ENCODE measurements around the gene ERICH4. TPM values are rescaled to one million over a fixed set of nuclear protein-coding genes. Genes with fewer than 3 reads are reported as not detected.
"Not testable (repeated sequence)": the region's sequence is repeated elsewhere in the genome, so short reads cannot be mapped to it uniquely, and the experiment has no call there.

ERICH4 gene
- total RNA-seq, 2 experiments from 2014 or later, result not detected

DNA sequence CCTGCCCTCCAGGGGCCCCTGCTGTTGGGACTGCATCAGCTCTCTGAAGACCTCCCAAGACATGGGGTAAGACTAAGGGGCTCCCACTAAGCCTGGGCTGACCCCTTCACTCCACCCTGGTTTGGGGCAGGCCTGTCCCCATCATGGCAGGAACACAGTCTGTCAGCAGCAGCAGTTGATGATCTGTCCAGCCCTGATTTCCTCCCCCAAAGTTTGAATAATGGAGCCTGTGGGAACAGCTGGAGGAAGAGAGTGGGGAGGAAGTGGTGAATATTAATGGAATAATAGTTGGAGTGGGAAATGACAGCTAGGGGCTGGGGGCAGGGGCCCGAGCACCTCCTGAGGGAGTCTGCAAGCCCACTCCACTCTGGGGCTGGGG lies 14.5 kb upstream of the ERICH4 start:
- H3K9me3 Mint-ChIP-seq, result no peaks in the 10 kb centered on the region
- no peak for DNase-seq
- H3K36me3 Mint-ChIP-seq (ENCODE audit: low read depth), result peaks cover 8% of the 10 kb centered on the region
- peaks cover 23% of the 10 kb centered on the region for H3K4me1 Mint-ChIP-seq (ENCODE audit: low read depth)
- intact Hi-C loops (cut with micrococcal nuclease), result loop anchor here (5.0 kb wide), 1 partner anchor 226 kb away; no protein-coding TSS in a partner anchor
- no peaks in the 10 kb centered on the region for H3K27me3 Mint-ChIP-seq (ENCODE audit: low read depth)
- CTCF ChIA-PET, result interaction anchor here (0.8 to 1.7 kb wide), 3 partner anchors 9 to 135 kb away, joined by 3 to 12 read pairs (median 3); partner anchors contain the start of gene DMAC2
- peak overlapping the region; percentile 41 for H3K27ac Mint-ChIP-seq
- no peak overlapping the region for H3K4me3 Mint-ChIP-seq

DNA sequence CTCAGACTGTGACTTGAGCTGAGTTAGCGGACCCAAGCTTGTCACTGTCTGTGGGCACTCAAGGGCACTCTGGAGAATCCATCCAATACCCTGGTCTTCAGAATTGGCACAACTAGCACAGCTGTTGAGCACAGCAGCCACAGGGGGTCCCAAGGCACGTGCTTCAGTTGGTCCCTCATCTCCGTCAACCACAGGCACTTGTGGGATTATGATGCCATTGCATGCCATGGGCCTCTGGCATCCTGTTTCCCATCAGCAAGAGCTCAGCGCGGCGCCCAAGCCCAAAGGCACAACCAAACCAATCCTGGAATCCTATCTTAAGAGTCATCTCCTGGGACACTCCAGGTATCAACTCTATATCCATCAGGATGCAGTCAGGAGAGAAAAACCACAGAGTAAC lies 12.0 kb upstream of the ERICH4 start:
- H3K27me3 Mint-ChIP-seq (ENCODE audit: low read depth), result no peaks in the 10 kb centered on the region
- no peak overlapping the region for H3K27ac Mint-ChIP-seq
- H3K4me1 Mint-ChIP-seq (ENCODE audit: low read depth), result peaks cover 22% of the 10 kb centered on the region
- no peak for DNase-seq
- no peaks in the 10 kb centered on the region for H3K9me3 Mint-ChIP-seq
- H3K36me3 Mint-ChIP-seq (ENCODE audit: low read depth), result peaks cover 8% of the 10 kb centered on the region
- intact Hi-C loops (cut with micrococcal nuclease), result no loop called here
- CTCF ChIA-PET, result interaction anchor here (1.1 to 1.5 kb wide), 4 partner anchors 19 to 227 kb away, joined by 3 to 4 read pairs (median 4); no protein-coding TSS in a partner anchor
- H3K4me3 Mint-ChIP-seq, result no peak overlapping the region

DNA sequence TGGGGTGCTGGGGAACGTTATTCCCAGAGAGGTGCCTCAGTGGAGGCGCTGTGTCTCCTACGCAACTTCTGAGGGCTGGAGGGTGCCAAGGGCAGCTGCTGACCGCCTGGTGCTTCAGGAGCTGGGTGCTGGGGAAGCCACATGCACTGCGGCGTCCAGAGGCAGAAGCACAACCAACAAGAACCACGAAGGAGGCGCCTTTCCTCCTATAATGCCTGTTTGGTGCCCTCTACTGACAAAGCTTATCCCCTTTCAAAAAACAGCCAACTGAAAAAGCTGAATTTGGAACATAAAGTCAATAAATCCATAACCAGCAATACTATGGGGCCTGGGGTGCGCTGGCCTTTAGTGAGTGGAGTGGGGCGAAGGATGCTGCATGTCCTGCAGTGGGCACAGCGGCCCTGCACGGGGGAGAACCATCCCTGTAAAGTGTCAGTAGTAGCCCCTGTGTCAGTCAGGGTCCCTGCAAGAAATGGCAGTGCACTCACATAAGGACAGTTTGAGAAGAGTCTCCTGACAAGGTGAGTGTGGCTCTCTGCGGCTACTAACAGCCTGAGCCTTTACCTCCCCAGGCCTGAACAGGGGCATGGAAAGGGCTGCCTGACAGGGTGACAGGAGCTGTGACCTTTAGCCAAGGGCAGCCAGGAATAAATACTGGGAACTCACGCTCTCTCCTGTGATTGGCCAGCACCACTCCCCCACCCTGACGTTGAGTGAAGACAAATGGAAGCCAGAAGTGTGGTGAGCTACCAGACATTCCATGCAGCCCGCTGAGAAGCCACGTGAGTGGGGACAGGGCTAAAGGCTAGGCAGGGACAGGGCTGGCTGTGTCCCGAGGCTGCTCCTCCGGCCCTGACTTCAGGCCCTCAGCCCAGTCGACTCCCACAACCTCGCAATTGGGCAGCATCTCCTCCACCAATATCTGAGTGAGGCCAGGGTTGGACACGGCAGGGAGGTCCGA lies 11.2 kb upstream of the ERICH4 start:
- CTCF ChIA-PET, result interaction anchor here (0.6 to 1.5 kb wide), 5 partner anchors 18 to 268 kb away, joined by 3 to 7 read pairs (median 4); no protein-coding TSS in a partner anchor
- Mint-ChIP-seq H3K27me3 (ENCODE audit: low read depth) (no peaks in the 10 kb centered on the region), H3K4me3 (no peak overlapping the region), H3K4me1 (ENCODE audit: low read depth) (peaks cover 24% of the 10 kb centered on the region), H3K9me3 (no peaks in the 10 kb centered on the region), H3K36me3 (ENCODE audit: low read depth) (peaks cover 8% of the 10 kb centered on the region), H3K27ac (no peak overlapping the region)
- no peak for DNase-seq
- intact Hi-C loops (cut with micrococcal nuclease), result no loop called here

DNA sequence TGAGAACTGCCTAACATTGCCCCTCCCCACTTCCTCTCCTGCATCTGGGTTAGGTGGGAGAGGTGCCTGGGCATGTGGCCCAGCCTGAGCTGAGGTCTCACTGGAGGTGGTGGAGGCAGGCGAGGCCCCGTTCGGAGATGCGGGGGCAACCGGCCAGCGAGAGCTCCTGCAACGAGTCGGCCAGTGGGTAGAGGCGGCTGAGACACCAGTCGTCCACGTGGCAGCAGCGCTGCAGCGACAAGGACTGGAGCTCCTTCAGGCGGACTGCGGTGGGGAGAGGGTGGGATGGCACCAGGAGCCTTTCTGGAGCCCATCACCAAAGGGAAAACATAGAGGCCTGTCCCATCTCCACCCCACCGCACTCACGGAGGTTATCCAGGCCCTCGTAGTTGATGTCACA lies 9.8 kb upstream of the ERICH4 start:
- H3K9me3 Mint-ChIP-seq, result no peaks in the 10 kb centered on the region
- peaks cover 10% of the 10 kb centered on the region for H3K4me1 Mint-ChIP-seq (ENCODE audit: low read depth)
- CTCF ChIA-PET, result interaction anchor here (0.6 kb wide), 1 partner anchor 904 kb away, joined by 3 read pairs; no protein-coding TSS in a partner anchor
- H3K27me3 Mint-ChIP-seq (ENCODE audit: low read depth), result no peaks in the 10 kb centered on the region
- H3K36me3 Mint-ChIP-seq (ENCODE audit: low read depth), result peaks cover 11% of the 10 kb centered on the region
- intact Hi-C loops (cut with micrococcal nuclease), result no loop called here
- no peak overlapping the region for H3K4me3 Mint-ChIP-seq
- H3K27ac Mint-ChIP-seq, result peak overlapping the region; percentile 53
- no peak for DNase-seq

DNA sequence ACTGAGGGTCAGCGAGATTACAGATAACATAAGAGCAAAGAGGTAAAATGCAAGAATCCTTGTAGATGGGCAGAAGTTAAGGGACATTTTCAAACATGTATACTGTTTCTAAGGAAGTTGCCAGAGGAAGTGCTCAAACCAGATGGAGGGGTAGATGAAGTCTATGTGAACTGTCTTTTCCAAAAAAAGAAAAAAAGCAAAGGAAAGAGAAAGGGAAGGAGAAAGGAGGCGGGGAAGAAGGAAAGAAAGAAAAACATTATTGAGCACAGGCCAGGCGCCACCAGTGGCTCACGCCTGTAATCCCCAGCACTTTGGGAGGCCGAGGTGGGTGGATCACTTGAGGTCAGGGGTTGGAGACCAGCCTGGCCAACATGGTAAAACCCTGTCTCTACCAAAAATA lies 8.5 kb upstream of the ERICH4 start:
- no peak overlapping the region for H3K27ac Mint-ChIP-seq
- peaks cover 10% of the 10 kb centered on the region for H3K4me1 Mint-ChIP-seq (ENCODE audit: low read depth)
- intact Hi-C loops (cut with micrococcal nuclease), result no loop called here
- DNase-seq, result no peak
- no peaks in the 10 kb centered on the region for H3K27me3 Mint-ChIP-seq (ENCODE audit: low read depth)
- H3K9me3 Mint-ChIP-seq, result no peaks in the 10 kb centered on the region
- H3K4me3 Mint-ChIP-seq, result no peak overlapping the region
- peaks cover 10% of the 10 kb centered on the region for H3K36me3 Mint-ChIP-seq (ENCODE audit: low read depth)
- CTCF ChIA-PET, result interaction anchor here (0.6 to 2.0 kb wide), 2 partner anchors 15 to 53 kb away, joined by 5 to 9 read pairs; no protein-coding TSS in a partner anchor

DNA sequence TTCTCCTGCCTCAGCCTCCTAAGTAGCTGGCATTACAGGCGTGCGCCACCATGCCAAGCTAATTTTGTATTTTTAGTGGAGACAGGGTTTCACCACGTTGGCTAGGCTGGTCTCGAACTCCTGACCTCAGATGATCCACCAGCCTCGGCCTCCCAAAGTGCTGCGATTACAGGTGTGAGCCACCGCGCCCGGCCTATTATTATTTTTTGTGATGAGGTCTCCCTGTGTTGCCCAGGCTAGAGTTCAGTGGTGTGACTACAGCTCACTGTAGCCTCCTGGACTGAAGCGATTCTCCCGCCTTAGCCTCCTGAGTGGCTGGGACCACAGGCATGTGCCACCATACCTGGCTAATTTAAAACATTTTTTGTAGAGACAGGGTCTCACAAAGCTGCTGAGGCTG lies 7.6 kb upstream of the ERICH4 start:
- not testable (repeated sequence) for H3K9me3 Mint-ChIP-seq; H3K4me3 Mint-ChIP-seq; H3K36me3 Mint-ChIP-seq (ENCODE audit: low read depth); H3K27me3 Mint-ChIP-seq (ENCODE audit: low read depth); DNase-seq; H3K27ac Mint-ChIP-seq
- CTCF ChIA-PET, result interaction anchor here (1.1 to 2.0 kb wide), 3 partner anchors 14 to 143 kb away, joined by 4 to 9 read pairs (median 5); no protein-coding TSS in a partner anchor
- peaks cover 13% of the 10 kb centered on the region for H3K4me1 Mint-ChIP-seq (ENCODE audit: low read depth)
- intact Hi-C loops (cut with micrococcal nuclease), result loop anchor here (5.0 kb wide), 1 partner anchor 83 kb away; the partner anchor contains the start of gene TGFB1

DNA sequence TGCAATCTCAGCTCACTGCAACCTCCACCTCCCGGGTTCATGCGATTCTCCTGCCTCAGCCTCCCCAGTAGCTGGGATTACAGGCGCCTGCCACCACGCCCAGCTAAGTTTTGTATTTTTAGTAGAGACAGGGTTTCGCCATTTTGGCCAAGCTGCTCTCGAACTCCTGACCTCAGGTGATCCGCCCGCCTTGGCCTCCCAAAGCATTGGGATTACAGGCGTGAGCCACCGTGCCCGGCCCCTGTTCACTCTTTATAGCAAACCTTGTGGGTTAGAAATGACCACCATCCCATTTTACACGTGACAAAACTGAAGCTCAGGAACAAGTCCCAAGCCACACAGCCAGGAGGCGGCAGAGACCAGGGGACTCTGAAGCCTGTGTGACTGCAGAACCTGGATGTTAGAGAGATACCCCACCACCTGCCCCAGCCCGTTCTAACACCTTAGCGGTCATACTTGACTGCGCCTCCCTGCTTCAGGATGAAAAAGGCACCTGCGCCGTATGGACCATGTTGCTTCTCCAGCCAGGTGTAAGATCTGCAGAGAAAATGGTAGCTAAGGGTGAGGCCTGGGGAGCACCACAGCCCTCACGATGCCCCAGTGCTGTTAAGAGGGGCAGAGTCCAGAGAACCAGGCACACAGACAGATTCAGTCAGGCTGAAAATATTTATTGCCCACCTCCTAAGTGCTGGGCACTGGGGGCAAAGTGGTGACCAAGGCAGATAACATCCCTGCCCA lies 6.9 kb upstream of the ERICH4 start:
- H3K9me3 Mint-ChIP-seq, result no peaks in the 10 kb centered on the region
- CTCF ChIA-PET, result interaction anchor here (0.6 to 2.0 kb wide), 4 partner anchors 13 to 142 kb away, joined by 4 to 9 read pairs (median 5); no protein-coding TSS in a partner anchor
- H3K4me3 Mint-ChIP-seq, result no peak overlapping the region
- intact Hi-C loops (cut with micrococcal nuclease), result loop anchor here (5.0 kb wide), 1 partner anchor 84 kb away; the partner anchor contains the start of gene TGFB1
- H3K4me1 Mint-ChIP-seq (ENCODE audit: low read depth), result peaks cover 13% of the 10 kb centered on the region
- H3K27ac Mint-ChIP-seq, result no peak overlapping the region
- H3K36me3 Mint-ChIP-seq (ENCODE audit: low read depth), result peaks cover 10% of the 10 kb centered on the region
- DNase-seq, result no peak
- no peaks in the 10 kb centered on the region for H3K27me3 Mint-ChIP-seq (ENCODE audit: low read depth)

DNA sequence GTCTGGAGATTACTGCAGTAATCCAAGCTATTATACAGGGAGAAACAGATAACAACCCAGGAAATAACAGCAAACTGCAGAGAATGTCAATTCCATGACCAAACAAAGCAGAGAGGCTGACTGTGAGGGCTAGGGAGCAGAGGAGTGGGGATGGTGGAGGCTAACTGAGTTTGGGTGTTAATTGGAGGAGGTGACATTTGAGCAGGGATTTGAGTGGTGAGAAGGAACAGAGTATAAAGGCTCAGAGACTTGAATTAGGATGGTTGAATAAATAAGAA lies 6.3 kb upstream of the ERICH4 start:
- H3K27ac Mint-ChIP-seq, result no peak overlapping the region
- intact Hi-C loops (cut with micrococcal nuclease), result loop anchor here (5.0 kb wide), 1 partner anchor 84 kb away; the partner anchor contains the start of gene TGFB1
- H3K36me3 Mint-ChIP-seq (ENCODE audit: low read depth), result peaks cover 10% of the 10 kb centered on the region
- H3K9me3 Mint-ChIP-seq, result no peaks in the 10 kb centered on the region
- CTCF ChIA-PET, result interaction anchor here (0.6 to 2.0 kb wide), 3 partner anchors 13 to 127 kb away, joined by 4 to 9 read pairs (median 5); no protein-coding TSS in a partner anchor
- no peaks in the 10 kb centered on the region for H3K27me3 Mint-ChIP-seq (ENCODE audit: low read depth)
- DNase-seq, result no peak
- peaks cover 13% of the 10 kb centered on the region for H3K4me1 Mint-ChIP-seq (ENCODE audit: low read depth)
- H3K4me3 Mint-ChIP-seq, result no peak overlapping the region

DNA sequence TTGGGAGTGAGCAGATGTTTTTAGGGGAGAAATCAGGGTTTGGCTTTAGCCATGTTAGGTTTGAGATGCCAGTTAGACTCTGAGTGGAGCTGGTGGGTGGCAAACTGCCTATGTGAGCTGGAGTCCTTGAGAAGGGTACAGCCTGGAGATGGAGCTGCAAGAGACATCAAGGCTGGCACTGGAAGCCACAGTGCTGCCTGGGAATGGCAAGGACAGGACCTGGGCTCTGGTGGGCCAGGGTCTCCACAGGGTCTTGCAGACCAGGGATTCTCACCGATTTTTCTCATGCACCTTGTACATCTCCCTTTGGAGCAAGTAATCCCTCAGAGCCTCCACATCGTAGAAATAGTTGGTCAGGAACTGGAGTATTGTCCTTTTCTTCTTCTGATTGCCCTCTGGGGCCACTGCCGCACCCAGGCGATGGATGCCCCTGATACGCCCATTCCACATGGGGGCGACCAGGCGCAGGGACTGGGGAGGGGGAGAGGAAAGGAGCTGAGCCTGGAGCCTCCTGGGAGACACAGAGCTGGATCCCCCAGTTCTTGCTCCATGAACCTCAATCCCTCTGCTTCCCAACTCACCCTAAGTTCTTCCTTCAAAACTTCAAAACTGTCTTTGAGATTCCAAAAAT lies 4.9 kb upstream of the ERICH4 start:
- Mint-ChIP-seq H3K27ac (no peak overlapping the region), H3K9me3 (no peaks in the 10 kb centered on the region), H3K4me3 (peak overlapping the region; percentile 25), H3K4me1 (ENCODE audit: low read depth) (peaks cover 13% of the 10 kb centered on the region), H3K36me3 (ENCODE audit: low read depth) (peaks cover 3% of the 10 kb centered on the region), H3K27me3 (ENCODE audit: low read depth) (no peaks in the 10 kb centered on the region)
- DNase-seq, result no peak
- intact Hi-C loops (cut with micrococcal nuclease), result loop anchor here (2.0 to 5.0 kb wide), 2 partner anchors 86 to 129 kb away; partner anchors contain the start of gene TGFB1
- CTCF ChIA-PET, result interaction anchor here (0.5 to 3.1 kb wide), 4 partner anchors 9 to 453 kb away, joined by 3 to 46 read pairs (median 3); no protein-coding TSS in a partner anchor

DNA sequence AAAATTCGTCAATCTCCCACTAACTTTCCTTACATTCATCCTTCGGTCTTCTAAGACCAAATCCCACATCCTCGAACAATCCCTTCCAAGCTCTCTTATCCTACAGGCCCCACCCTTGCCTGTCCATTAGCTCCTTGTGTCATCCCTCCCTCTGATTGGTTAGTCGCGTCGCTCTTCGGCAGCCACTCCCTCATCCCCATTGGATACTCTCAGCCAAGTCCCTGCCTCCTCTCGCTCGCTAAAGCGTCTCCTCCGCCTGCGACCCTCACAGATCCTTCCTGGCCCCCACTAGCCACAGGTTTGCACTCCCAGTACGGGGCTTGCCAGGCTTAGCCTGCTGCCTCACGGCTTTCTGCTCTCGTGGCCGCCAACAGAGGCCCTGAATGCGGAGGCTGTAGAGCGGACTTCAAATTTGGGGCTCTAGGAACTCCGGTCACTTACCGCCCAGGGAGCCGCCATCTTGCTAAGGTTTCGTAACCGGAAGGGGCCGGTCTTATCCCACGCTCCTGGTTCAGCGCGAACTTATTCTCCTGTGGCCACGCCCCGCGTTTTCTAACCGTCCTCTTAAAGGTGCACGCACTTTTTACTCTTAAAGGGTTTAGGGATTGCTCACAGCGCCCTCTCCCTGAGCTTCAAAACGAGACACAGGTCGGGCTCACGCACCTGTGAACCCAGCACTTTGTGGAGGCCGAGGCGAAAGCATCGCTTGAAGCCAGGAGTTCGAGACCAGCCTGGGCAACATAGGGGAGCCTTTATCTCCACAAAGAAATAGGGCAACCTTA lies 3.3 kb upstream of the ERICH4 start, which contains the start of gene DMAC2:
Gene DMAC2 (minus strand): TSS at position 472 of the 782 bp plus-strand sequence. CDS start 13 bp downstream, at position 459.
- CTCF ChIA-PET, result interaction anchor here (0.7 to 3.1 kb wide), 16 partner anchors 9 to 158 kb away, joined by 3 to 46 read pairs (median 4); partner anchors contain the start of gene CEACAM21
- H3K27ac Mint-ChIP-seq, result no peak within 1 kb of the TSS
- intact Hi-C loops (cut with micrococcal nuclease), result loop anchor here (1.0 to 5.0 kb wide), 5 partner anchors 42 to 176 kb away; partner anchors contain the start of genes BCKDHA, EXOSC5 and TGFB1
- H3K4me1 Mint-ChIP-seq (ENCODE audit: low read depth), result peaks cover 13% of the 10 kb centered on the region
- H3K27me3 Mint-ChIP-seq (ENCODE audit: low read depth), result no peaks in the 10 kb centered on the region
- no peak within 1 kb of the TSS for H3K4me3 Mint-ChIP-seq
- peak; percentile 99 for DNase-seq
- no peaks in the 10 kb centered on the region for H3K9me3 Mint-ChIP-seq
- H3K36me3 Mint-ChIP-seq (ENCODE audit: low read depth), result peaks cover 3% of the 10 kb centered on the region

All from activated naive CD4-positive, alpha-beta T cell treated with anti-CD3 and anti-CD28 coated beads for 36 hours (primary cell).